Endothelial cell (in vitro differentiated cells): ENCODE measurements around the gene TMEM11. TPM values are rescaled to one million over a fixed set of nuclear protein-coding genes. Genes with fewer than 3 reads are reported as not detected.
A peak's percentile ranks its signal among the peaks of the same experiment; 100 is the strongest.

Source experiments
- DNase-seq: peaks from one replicate; pipeline ENCODE4 v3.0.0; 2021; ENCODE audit warnings: low spot score
- H3K27ac Mint-ChIP-seq: one replicate; pipeline ENCODE4 v1.8.0; 2021; ENCODE audit warnings: mixed read lengths, inconsistent platforms; ENCODE audit not compliant: unreplicated experiment
- H3K27me3 Mint-ChIP-seq: one replicate; pipeline ENCODE4 v1.8.0; 2021; ENCODE audit warnings: mild to moderate bottlenecking, moderate library complexity, mixed read lengths, inconsistent platforms; ENCODE audit not compliant: unreplicated experiment
- H3K36me3 Mint-ChIP-seq: one replicate; pipeline ENCODE4 v1.8.0; 2021; ENCODE audit warnings: mild to moderate bottlenecking, low read depth, mixed read lengths, inconsistent platforms; ENCODE audit not compliant: unreplicated experiment
- H3K4me1 Mint-ChIP-seq: one replicate; pipeline ENCODE4 v1.8.0; 2021; ENCODE audit warnings: mild to moderate bottlenecking, mixed read lengths, inconsistent platforms; ENCODE audit not compliant: unreplicated experiment
- H3K4me3 Mint-ChIP-seq: one replicate; pipeline ENCODE4 v1.8.0; 2021; ENCODE audit warnings: mild to moderate bottlenecking, mixed read lengths, inconsistent platforms; ENCODE audit not compliant: unreplicated experiment
- H3K9me3 Mint-ChIP-seq: one replicate; pipeline ENCODE4 v1.8.0; 2021; ENCODE audit warnings: mixed read lengths, inconsistent platforms; ENCODE audit not compliant: unreplicated experiment
- total RNA-seq: library from RNA; stranded (reverse); fragmentation: NEBNext Ultra II Directional; extraction: Animal tissue kit (Norgen Biotek cat#: 25700); gene quantifications from one replicate; pipeline ENCODE4 v1.2.1, GENCODE V29; 2021; ENCODE audit not compliant: unreplicated experiment
- TF ChIP-seq, protein P1 (sequence below): fragments of 200-600 bp; sonication (generic); IDR thresholded peaks from one replicate; pipeline ENCODE4 v1.5.0; 2021; ENCODE audit warnings: antibody characterized with exemption; ENCODE audit not compliant: unreplicated experiment

The TMEM11 gene
- total RNA-seq, 1 donor from 2014 or later, result 36.9 TPM

DNA sequence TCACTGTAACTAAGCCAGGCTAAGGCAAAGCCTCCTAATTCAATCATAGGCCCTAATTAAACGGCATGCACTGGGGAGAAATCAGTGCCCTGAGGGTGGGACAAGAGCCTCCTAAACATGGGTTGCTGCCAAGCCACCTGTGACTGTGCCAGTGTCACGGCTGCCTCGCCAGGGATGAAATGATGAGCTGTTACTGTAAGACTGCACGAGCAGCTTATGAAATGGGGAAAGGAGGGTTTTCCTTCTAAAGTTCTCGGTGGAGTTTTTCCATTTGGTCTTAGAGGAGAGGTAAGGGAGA, 12.7 kb downstream of the TMEM11 start:
- Mint-ChIP-seq H3K4me3 (no peak overlapping the region), H3K4me1 (peaks cover 39% of the 10 kb centered on the region), H3K27me3 (peaks cover 12% of the 10 kb centered on the region), H3K9me3 (no peaks in the 10 kb centered on the region), H3K27ac (no peak overlapping the region), H3K36me3 (peaks cover 28% of the 10 kb centered on the region)
- no peak for DNase-seq
- TF ChIP-seq, protein P1, sequence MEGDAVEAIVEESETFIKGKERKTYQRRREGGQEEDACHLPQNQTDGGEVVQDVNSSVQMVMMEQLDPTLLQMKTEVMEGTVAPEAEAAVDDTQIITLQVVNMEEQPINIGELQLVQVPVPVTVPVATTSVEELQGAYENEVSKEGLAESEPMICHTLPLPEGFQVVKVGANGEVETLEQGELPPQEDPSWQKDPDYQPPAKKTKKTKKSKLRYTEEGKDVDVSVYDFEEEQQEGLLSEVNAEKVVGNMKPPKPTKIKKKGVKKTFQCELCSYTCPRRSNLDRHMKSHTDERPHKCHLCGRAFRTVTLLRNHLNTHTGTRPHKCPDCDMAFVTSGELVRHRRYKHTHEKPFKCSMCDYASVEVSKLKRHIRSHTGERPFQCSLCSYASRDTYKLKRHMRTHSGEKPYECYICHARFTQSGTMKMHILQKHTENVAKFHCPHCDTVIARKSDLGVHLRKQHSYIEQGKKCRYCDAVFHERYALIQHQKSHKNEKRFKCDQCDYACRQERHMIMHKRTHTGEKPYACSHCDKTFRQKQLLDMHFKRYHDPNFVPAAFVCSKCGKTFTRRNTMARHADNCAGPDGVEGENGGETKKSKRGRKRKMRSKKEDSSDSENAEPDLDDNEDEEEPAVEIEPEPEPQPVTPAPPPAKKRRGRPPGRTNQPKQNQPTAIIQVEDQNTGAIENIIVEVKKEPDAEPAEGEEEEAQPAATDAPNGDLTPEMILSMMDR, result no peak

DNA sequence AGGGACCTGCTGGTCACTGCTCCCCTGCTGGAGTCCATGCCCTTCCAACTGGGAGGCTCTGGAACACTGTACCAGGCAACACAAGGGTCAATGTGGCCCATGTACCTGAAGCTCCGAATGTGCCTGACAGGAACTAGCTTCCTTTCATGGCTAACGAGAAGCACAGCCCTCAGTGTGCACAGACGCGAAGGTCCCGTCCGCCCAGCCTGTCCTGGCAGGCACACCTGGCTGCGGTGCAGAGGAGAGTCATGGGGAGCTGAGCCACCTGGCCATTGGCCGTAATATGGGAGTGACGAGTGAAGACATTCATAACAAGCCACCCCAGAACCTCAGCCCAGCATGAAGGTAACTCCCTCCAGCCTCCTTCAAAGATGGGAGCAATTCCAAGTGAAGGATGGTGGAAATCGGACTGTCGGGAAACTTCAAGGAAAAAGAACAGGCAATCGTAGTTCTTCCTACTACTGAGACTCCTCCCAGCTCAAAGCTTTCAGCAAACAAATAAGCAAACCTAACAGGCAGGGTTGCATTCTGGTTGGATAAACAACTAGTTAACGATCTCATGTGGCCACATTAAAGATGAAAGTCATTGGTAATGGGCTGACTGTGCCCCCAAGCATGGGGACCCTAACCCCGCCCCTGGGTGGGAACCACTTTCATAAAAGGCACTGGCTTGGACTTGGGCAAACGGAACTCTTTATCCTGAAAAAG, 13.2 kb downstream of the TMEM11 start:
- Mint-ChIP-seq H3K9me3 (no peaks in the 10 kb centered on the region), H3K27ac (peak overlapping the region; percentile 75), H3K27me3 (peaks cover 12% of the 10 kb centered on the region), H3K36me3 (peaks cover 26% of the 10 kb centered on the region), H3K4me3 (peak overlapping the region; percentile 57), H3K4me1 (peaks cover 39% of the 10 kb centered on the region)
- TF ChIP-seq, protein P1, result no peak
- DNase-seq, result no peak

DNA sequence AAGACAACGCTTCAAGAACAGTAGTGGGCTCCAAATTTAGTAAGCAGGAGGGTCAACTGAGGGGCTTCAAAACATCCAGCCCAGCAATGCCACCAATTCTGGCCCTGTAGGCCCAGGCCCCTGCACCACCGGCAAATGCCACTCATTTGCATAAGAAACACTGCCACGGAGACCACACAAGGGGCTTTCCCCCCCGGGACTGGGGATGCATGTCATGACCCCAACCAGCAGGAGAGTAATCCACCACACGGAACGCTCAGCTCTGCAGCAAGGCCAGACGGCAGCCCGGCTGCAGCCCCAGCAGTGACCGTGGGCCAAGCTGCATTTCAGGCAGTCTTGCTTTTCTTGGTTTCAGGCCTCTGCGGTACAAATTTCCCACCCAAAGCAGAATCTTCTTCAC, 14.1 kb downstream of the TMEM11 start:
- Mint-ChIP-seq H3K4me3 (no peak overlapping the region), H3K36me3 (peaks cover 21% of the 10 kb centered on the region), H3K4me1 (peaks cover 33% of the 10 kb centered on the region), H3K27me3 (peaks cover 12% of the 10 kb centered on the region), H3K9me3 (no peaks in the 10 kb centered on the region), H3K27ac (no peak overlapping the region)
- TF ChIP-seq, protein P1, result no peak
- DNase-seq, result no peak

DNA sequence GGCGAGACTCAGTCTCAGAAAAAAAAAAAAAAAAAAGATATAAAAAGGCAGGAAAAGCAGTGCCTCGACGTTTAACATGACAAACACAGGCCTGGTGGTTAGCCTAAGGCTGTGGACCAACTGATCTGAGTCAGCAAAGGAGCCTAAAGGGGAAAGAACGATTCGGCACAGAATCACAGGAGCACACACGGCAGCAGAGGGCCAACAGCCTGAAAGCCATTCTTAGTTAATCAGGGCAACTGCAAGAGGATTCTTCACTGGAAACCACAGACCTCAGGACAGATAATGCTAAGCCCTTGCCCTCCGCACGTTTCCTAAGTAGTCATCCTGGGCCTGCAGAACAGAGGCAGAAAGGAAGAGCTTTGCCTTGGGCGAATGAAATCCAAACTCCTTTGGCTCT, 14.7 kb downstream of the TMEM11 start:
- no peak for DNase-seq
- Mint-ChIP-seq H3K9me3 (no peaks in the 10 kb centered on the region), H3K27me3 (peaks cover 12% of the 10 kb centered on the region), H3K36me3 (peaks cover 25% of the 10 kb centered on the region), H3K4me1 (peaks cover 33% of the 10 kb centered on the region), H3K4me3 (no peak overlapping the region), H3K27ac (peak overlapping the region; percentile 67)
- TF ChIP-seq, protein P1, result no peak

DNA sequence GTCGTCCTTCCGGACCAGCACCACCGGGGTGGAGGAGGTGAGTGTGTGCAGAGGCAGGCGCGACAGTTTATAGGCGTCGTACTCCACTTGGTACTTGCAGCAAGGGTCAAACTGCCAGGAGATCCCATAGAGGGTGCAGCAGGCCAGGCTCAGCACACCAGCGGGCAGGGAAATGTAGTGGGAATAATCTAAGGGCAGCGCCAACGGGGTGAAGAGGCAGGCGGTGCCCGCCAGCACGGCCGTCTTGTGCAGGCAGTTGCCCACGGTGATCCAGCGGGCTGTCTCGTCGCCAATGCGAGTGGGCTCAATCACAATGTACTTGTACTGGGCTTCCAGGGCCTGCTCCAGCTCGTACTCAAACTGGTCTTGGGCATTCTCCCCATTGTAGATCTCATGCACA, 15.6 kb downstream of the TMEM11 start:
- peaks cover 12% of the 10 kb centered on the region for H3K27me3 Mint-ChIP-seq
- no peaks in the 10 kb centered on the region for H3K9me3 Mint-ChIP-seq
- peaks cover 36% of the 10 kb centered on the region for H3K4me1 Mint-ChIP-seq
- DNase-seq, result no peak
- peaks cover 27% of the 10 kb centered on the region for H3K36me3 Mint-ChIP-seq
- H3K27ac Mint-ChIP-seq, result no peak overlapping the region
- TF ChIP-seq, protein P1, result no peak
- no peak overlapping the region for H3K4me3 Mint-ChIP-seq
